ENCODE data around the gene ZNF182. TPM values are rescaled to one million over a fixed set of nuclear protein-coding genes. Genes with fewer than 3 reads are reported as not detected.

The ZNF182 gene
- 1.1 and 2.2 TPM in 2 replicates for total RNA-seq

DNA sequence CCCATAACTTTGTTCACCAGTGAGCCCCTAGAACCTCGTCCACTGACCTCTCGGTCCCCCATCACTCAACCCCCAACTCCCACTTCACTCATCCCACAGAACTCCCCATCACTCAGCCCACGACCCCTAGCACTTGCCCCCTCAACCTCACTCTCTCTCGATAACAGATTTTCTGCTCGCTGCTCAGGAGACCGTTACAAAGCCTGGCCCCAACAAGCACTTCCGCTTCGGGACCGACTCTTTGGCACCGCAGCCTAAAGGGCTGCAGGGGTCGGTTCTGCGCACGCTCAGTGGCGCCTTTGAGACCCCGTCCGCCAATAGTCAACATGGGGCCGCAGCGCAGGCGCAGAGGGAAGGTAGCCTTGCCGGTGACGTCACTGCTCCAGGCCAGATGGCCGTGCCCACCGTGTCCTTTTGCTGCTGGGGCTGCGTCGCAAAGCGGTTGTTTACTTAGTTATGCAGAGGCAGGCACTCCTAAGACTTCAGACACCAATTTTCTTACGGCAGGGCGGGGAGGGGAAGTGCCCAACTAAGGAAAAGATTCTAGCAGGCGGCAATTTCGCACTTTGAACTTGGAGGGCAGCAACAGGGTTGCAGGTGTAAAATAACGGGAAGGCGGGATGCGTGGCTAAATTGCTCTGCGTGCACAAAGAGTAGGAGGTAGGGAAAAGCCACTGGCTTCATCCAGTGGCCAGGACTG is at the start of gene ZNF182:
Gene ZNF182 (minus strand): TSS at position 232 of the 700 bp plus-strand sequence. CDS start 1,380 bp downstream, outside the sequence.

DNA sequence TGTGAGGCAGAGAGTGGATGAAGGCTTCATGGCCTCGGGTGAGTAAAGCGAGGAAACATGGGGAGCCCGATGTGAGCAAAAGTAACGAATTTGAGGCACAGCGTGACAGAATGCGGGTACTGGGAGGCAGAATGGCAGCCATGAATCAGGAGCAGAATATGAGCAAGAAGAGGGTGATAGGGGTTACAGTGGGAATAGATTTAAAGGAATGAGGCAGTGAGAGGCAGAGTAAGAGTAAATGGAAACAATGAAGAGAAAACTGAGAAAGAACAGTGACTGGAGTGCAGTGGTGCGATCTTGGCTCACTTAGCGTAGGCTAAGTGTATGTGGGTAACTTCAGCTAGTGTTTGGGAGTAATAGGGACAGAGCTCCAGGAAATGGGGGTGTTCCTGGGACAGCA is 2.9 kb upstream of the ZNF182 start, which contains the start of gene SPACA5:
Gene SPACA5 (plus strand): TSS at position 301 of the 400 bp plus-strand sequence. CDS start 815 bp downstream, outside the sequence.

Other genes starting within 250 kb of the ZNF182 start
- gene ZNF81, start 167.1 kb downstream of the ZNF182 start, total RNA-seq = 2.0 and 5.9 TPM in 2 replicates
- gene SPACA5, start 3.0 kb upstream of the ZNF182 start, total RNA-seq = 0.80 TPM in 1 of 2 replicates, not detected in the other
- gene ZNF630, start 67.7 kb upstream of the ZNF182 start, total RNA-seq = 1.5 and 1.9 TPM in 2 replicates
- gene SPACA5B, start 126.6 kb upstream of the ZNF182 start, total RNA-seq = not detected in 2 replicates
- gene SSX5, start 192.8 kb upstream of the ZNF182 start, total RNA-seq = not detected in 2 replicates